ENCODE measurements around the gene PITHD1.
A peak's percentile ranks its signal among the peaks of the same experiment; 100 is the strongest.

DNA sequence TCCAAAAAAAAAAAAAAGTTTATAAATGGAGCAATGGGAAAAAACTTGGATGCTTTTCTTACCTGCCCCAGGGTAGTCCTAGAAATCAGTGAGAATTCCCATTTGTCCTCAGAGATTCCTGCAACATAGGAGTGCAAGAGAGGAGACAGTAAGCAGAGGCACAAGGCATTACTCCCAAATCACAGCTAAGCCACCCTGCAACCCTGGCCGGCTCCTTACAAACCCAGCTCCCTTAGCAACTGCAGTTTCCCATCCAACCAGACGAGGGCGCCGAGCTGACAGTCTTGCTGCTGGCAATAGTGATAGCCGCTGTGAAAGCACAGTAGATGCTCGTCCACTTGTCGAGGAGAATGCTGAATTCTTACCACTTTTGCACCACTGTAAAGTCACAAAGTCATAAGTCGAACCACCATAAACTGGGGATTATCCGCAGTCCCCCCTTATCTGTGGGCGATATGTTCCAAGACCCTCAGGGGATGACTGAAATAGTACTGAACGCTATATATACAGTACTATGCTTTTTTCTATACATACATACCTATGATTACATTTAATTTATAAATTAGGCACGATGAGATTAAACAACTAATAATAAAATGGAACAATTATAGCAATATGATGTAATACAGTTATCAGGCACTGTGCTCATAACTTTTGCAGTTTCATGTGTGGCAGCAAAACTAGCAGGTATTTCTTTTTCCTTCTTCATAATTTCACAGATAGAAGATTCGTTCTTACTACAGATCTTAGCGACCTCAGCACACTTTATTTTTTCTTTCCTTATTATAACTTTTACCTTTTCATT, 6.0 kb upstream of the PITHD1 start:
- TF ChIP-seq, protein P1, sequence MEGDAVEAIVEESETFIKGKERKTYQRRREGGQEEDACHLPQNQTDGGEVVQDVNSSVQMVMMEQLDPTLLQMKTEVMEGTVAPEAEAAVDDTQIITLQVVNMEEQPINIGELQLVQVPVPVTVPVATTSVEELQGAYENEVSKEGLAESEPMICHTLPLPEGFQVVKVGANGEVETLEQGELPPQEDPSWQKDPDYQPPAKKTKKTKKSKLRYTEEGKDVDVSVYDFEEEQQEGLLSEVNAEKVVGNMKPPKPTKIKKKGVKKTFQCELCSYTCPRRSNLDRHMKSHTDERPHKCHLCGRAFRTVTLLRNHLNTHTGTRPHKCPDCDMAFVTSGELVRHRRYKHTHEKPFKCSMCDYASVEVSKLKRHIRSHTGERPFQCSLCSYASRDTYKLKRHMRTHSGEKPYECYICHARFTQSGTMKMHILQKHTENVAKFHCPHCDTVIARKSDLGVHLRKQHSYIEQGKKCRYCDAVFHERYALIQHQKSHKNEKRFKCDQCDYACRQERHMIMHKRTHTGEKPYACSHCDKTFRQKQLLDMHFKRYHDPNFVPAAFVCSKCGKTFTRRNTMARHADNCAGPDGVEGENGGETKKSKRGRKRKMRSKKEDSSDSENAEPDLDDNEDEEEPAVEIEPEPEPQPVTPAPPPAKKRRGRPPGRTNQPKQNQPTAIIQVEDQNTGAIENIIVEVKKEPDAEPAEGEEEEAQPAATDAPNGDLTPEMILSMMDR (IDR thresholded peaks at IDR 0.05; ENCODE audit: extremely low read depth in 1 of 2, insufficient read depth in 1 of 2, low read depth in 1 of 2, low read length in 2 of 2): peak; percentile 94 to 97
- no peak for TF ChIP-seq JUN (IDR thresholded peaks at IDR 0.05; ENCODE audit: borderline replicate concordance, insufficient read depth, insufficient read length, low read depth)
- TF ChIP-seq, protein P2, sequence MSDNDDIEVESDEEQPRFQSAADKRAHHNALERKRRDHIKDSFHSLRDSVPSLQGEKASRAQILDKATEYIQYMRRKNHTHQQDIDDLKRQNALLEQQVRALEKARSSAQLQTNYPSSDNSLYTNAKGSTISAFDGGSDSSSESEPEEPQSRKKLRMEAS (IDR thresholded peaks at IDR 0.05; ENCODE audit: insufficient read depth, insufficient read length): no peak
